ENCODE measurements around the gene IL27RA.

GRCh38 chr19:13992025-13992424, 39.5 kb upstream of the IL27RA start:
- TF ChIP-seq CTCF (IDR thresholded peaks at IDR 0.05) (no peak), POLR2AphosphoS5 (IDR thresholded peaks at IDR 0.05; ENCODE audit: low read depth, low read length) (no peak)

Data from Panc1 (cell line).